ENCODE data around the gene NFILZ. TPM values are rescaled to one million over a fixed set of nuclear protein-coding genes. Genes with fewer than 3 reads are reported as not detected.

NFILZ gene
- total RNA-seq, 1 experiment from 2014 or later, result not detected

GRCh38 chr19:8611877-8612806, 18.3 kb upstream of the NFILZ start:
- DNase-seq, result no peak
- Histone ChIP-seq H3K4me2 (no peak overlapping the region), H4K20me1 (ENCODE audit: insufficient read depth) (no peaks in the 10 kb centered on the region), H3K4me3 (no peak overlapping the region), H3K4me1 (replicated peaks; ENCODE audit: insufficient read depth) (no peaks in the 10 kb centered on the region), H3K27ac (no peak overlapping the region), H3K9me2 (ENCODE audit: insufficient read depth) (no peaks in the 10 kb centered on the region), H3F3A (ENCODE audit: insufficient read depth, low read depth) (peaks cover 12% of the 10 kb centered on the region; the same call in 1 of the 2 replicates), H3K36me3 (ENCODE audit: low read depth) (no peaks in the 10 kb centered on the region), H3K27me3 (ENCODE audit: insufficient read depth, low read depth) (peaks cover 15% of the 10 kb centered on the region; the same call in 1 of the 2 replicates), H3K9me3 (ENCODE audit: insufficient read depth, low read depth) (no peaks in the 10 kb centered on the region), H3K79me2 (ENCODE audit: low read depth) (no peaks in the 10 kb centered on the region), H2AFZ (no peak overlapping the region)
- intact Hi-C loops (cut with micrococcal nuclease; ENCODE audit: unreplicated experiment), result no loop called here
- ChIA-PET POLR2A (ENCODE audit: unreplicated experiment) (no interaction called here), CTCF (interaction anchor here (0.6 to 0.7 kb wide), 2 partner anchors 30 to 531 kb away, joined by 3 to 6 read pairs; no protein-coding TSS in a partner anchor)
- TF ChIP-seq CTCF (conservative IDR thresholded peaks at IDR 0.05) (no peak), EZH2 (IDR thresholded peaks at IDR 0.05; ENCODE audit: low read depth) (no peak)
- no TSS peak for BruUV-seq (replicated peaks)

GRCh38 chr19:8612807-8613171, 17.6 kb upstream of the NFILZ start:
- peaks cover 12% of the 10 kb centered on the region; the same call in 1 of the 2 replicates for H3F3A ChIP-seq (ENCODE audit: insufficient read depth, low read depth)
- CTCF ChIA-PET, result no interaction called here
- H3K36me3 ChIP-seq (ENCODE audit: low read depth), result no peaks in the 10 kb centered on the region
- no peak for DNase-seq
- H2AFZ ChIP-seq, result no peak overlapping the region
- H3K4me3 ChIP-seq, result no peak overlapping the region
- intact Hi-C loops (cut with micrococcal nuclease; ENCODE audit: unreplicated experiment), result no loop called here
- no peaks in the 10 kb centered on the region for H3K9me2 ChIP-seq (ENCODE audit: insufficient read depth)
- H4K20me1 ChIP-seq (ENCODE audit: insufficient read depth), result no peaks in the 10 kb centered on the region
- no peaks in the 10 kb centered on the region for H3K4me1 ChIP-seq (replicated peaks; ENCODE audit: insufficient read depth)
- POLR2A ChIA-PET (ENCODE audit: unreplicated experiment), result no interaction called here
- peaks cover 10% of the 10 kb centered on the region; the same call in 1 of the 2 replicates for H3K27me3 ChIP-seq (ENCODE audit: insufficient read depth, low read depth)
- H3K27ac ChIP-seq, result no peak overlapping the region
- H3K4me2 ChIP-seq, result no peak overlapping the region
- BruUV-seq (replicated peaks), result no TSS peak
- TF ChIP-seq EZH2 (IDR thresholded peaks at IDR 0.05; ENCODE audit: low read depth) (no peak), CTCF (conservative IDR thresholded peaks at IDR 0.05) (no peak)
- no peaks in the 10 kb centered on the region for H3K79me2 ChIP-seq (ENCODE audit: low read depth)
- H3K9me3 ChIP-seq (ENCODE audit: insufficient read depth, low read depth), result no peaks in the 10 kb centered on the region

GRCh38 chr19:8614455-8614854, 16.0 kb upstream of the NFILZ start:
- H3K4me1 ChIP-seq (replicated peaks; ENCODE audit: insufficient read depth), result no peaks in the 10 kb centered on the region
- no peak overlapping the region for H3K4me2 ChIP-seq
- no peaks in the 10 kb centered on the region for H4K20me1 ChIP-seq (ENCODE audit: insufficient read depth)
- CTCF ChIA-PET, result interaction anchor here (0.8 kb wide), 1 partner anchor 28 kb away, joined by 3 read pairs; no protein-coding TSS in a partner anchor
- H3K9me2 ChIP-seq (ENCODE audit: insufficient read depth), result no peaks in the 10 kb centered on the region
- H3K9me3 ChIP-seq (ENCODE audit: insufficient read depth, low read depth), result no peaks in the 10 kb centered on the region
- H3K36me3 ChIP-seq (ENCODE audit: low read depth), result no peaks in the 10 kb centered on the region
- H3F3A ChIP-seq (ENCODE audit: insufficient read depth, low read depth), result peaks cover 14% of the 10 kb centered on the region
- no peak overlapping the region for H3K27ac ChIP-seq
- no peak for DNase-seq
- TF ChIP-seq EZH2 (IDR thresholded peaks at IDR 0.05; ENCODE audit: low read depth) (no peak), CTCF (conservative IDR thresholded peaks at IDR 0.05) (no peak)
- H2AFZ ChIP-seq, result no peak overlapping the region
- H3K27me3 ChIP-seq (ENCODE audit: insufficient read depth, low read depth), result 0 out of 2 replicates have a peak, but pooled peaks cover 2% of the 10 kb centered on the region
- no peaks in the 10 kb centered on the region for H3K79me2 ChIP-seq (ENCODE audit: low read depth)
- no TSS peak for BruUV-seq (replicated peaks)
- no peak overlapping the region for H3K4me3 ChIP-seq
- intact Hi-C loops (cut with micrococcal nuclease; ENCODE audit: unreplicated experiment), result no loop called here
- POLR2A ChIA-PET (ENCODE audit: unreplicated experiment), result no interaction called here
